Ishikawa (cell line): ENCODE results near the gene ACTRT2.

Experiments
- CEBPB ChIP-seq: IDR thresholded peaks from 2 replicates; pipeline ENCODE4 v1.6.1; 2012
- CREB1 ChIP-seq: IDR thresholded peaks from 2 replicates; pipeline ENCODE4 v1.6.1; 2012; ENCODE audit warnings: low read depth
- EGR1 ChIP-seq: IDR thresholded peaks from 2 replicates; pipeline ENCODE4 v1.6.1; 2012
- EP300 ChIP-seq: IDR thresholded peaks from 2 replicates; pipeline ENCODE4 v1.6.1; 2012; ENCODE audit warnings: borderline replicate concordance
- FOXM1 ChIP-seq: IDR thresholded peaks from 2 replicates; pipeline ENCODE4 v1.6.1; 2012; ENCODE audit warnings: low read depth, borderline replicate concordance
- NFIC ChIP-seq: IDR thresholded peaks from 2 replicates; pipeline ENCODE4 v1.6.1; 2012
- RAD21 ChIP-seq: IDR thresholded peaks from 2 replicates; pipeline ENCODE4 v1.6.1; 2012; ENCODE audit warnings: low read depth
- TAF1 ChIP-seq: IDR thresholded peaks from 2 replicates; pipeline ENCODE4 v1.6.1; 2012; ENCODE audit warnings: low read depth, mild to moderate bottlenecking
- TCF12 ChIP-seq: IDR thresholded peaks from 2 replicates; pipeline ENCODE4 v1.6.1; 2012; ENCODE audit warnings: low read depth
- TEAD4 ChIP-seq: IDR thresholded peaks from 2 replicates; pipeline ENCODE4 v1.6.1; 2012
- YY1 ChIP-seq: IDR thresholded peaks from 2 replicates; pipeline ENCODE4 v1.6.1; 2012; ENCODE audit warnings: low read depth
- ZBTB7A ChIP-seq: IDR thresholded peaks from 2 replicates; pipeline ENCODE4 v1.6.1; 2012; ENCODE audit warnings: low read depth
- TF ChIP-seq, protein P1 (sequence below): IDR thresholded peaks from 2 replicates; pipeline ENCODE4 v1.6.1; 2012; ENCODE audit warnings: low read depth, mild to moderate bottlenecking
- TF ChIP-seq, protein P2 (sequence below): IDR thresholded peaks from 2 replicates; pipeline ENCODE4 v1.6.1; 2012
- TF ChIP-seq, protein P3 (sequence below): IDR thresholded peaks from 2 replicates; pipeline ENCODE4 v1.6.1; 2012

Gene ACTRT2

DNA sequence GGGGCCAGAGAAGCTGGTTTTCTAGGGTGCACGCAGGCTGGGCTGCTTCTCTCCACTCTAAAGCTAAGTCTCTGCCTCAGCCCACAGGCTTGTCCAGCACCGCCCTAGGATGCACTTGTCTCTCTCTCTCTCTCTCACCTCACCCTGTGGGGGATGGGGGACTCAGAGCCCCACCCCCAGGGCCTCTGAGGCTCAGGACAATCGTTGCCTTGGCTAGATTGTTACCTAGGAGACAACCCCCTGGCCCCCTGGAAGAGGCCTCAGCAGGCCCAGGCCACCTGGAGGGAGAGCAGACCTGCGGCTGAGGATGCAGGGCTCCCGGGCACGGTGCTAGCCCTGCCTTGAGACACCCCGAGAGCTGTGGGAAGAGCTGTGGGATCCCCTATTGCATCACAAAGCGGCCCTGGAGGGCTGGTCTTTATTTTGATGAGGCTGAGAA is at the start of gene ACTRT2:
Gene ACTRT2, plus strand, starts transcription at position 235 of the 439 bp plus-strand sequence. CDS start 220 bp downstream, outside the sequence.
- TF ChIP-seq EP300 (no peak), TCF12 (no peak), CREB1 (no peak), TEAD4 (no peak), ZBTB7A (no peak), RAD21 (no peak), YY1 (no peak), CEBPB (no peak), TAF1 (no peak), NFIC (no peak), EGR1 (no peak), FOXM1 (no peak)
- TF ChIP-seq, protein P1, sequence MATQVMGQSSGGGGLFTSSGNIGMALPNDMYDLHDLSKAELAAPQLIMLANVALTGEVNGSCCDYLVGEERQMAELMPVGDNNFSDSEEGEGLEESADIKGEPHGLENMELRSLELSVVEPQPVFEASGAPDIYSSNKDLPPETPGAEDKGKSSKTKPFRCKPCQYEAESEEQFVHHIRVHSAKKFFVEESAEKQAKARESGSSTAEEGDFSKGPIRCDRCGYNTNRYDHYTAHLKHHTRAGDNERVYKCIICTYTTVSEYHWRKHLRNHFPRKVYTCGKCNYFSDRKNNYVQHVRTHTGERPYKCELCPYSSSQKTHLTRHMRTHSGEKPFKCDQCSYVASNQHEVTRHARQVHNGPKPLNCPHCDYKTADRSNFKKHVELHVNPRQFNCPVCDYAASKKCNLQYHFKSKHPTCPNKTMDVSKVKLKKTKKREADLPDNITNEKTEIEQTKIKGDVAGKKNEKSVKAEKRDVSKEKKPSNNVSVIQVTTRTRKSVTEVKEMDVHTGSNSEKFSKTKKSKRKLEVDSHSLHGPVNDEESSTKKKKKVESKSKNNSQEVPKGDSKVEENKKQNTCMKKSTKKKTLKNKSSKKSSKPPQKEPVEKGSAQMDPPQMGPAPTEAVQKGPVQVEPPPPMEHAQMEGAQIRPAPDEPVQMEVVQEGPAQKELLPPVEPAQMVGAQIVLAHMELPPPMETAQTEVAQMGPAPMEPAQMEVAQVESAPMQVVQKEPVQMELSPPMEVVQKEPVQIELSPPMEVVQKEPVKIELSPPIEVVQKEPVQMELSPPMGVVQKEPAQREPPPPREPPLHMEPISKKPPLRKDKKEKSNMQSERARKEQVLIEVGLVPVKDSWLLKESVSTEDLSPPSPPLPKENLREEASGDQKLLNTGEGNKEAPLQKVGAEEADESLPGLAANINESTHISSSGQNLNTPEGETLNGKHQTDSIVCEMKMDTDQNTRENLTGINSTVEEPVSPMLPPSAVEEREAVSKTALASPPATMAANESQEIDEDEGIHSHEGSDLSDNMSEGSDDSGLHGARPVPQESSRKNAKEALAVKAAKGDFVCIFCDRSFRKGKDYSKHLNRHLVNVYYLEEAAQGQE = no peak
- TF ChIP-seq, protein P2, sequence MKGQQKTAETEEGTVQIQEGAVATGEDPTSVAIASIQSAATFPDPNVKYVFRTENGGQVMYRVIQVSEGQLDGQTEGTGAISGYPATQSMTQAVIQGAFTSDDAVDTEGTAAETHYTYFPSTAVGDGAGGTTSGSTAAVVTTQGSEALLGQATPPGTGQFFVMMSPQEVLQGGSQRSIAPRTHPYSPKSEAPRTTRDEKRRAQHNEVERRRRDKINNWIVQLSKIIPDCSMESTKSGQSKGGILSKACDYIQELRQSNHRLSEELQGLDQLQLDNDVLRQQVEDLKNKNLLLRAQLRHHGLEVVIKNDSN = no peak
- TF ChIP-seq, protein P3, sequence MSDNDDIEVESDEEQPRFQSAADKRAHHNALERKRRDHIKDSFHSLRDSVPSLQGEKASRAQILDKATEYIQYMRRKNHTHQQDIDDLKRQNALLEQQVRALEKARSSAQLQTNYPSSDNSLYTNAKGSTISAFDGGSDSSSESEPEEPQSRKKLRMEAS = no peak

DNA sequence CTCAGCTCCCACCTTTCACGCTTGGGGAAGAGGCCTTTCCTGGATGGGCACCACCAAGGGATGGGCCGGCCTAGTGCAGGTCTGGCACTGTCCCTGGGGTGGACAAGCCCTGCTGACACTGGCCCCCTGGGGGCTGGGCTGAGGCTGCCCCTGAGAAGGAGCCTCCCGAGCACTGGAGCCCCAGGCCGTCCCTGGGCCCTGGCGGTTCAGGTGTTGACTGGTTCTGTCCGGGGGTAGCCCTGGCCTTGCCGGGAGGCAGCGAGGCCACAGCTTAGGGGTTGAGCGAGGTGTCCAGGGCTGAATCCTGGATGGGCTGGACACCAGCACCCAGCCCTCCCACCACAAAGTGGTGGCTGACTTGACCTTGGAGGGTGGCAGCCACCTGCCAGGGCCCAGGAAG is 49.7 kb upstream of the ACTRT2 start:
- TF ChIP-seq CEBPB (no peak), RAD21 (no peak), TAF1 (no peak), FOXM1 (no peak), TCF12 (no peak), YY1 (no peak), CREB1 (no peak), ZBTB7A (no peak), NFIC (no peak)
- TF ChIP-seq, protein P1 = no peak
- TF ChIP-seq, protein P3 = no peak

DNA sequence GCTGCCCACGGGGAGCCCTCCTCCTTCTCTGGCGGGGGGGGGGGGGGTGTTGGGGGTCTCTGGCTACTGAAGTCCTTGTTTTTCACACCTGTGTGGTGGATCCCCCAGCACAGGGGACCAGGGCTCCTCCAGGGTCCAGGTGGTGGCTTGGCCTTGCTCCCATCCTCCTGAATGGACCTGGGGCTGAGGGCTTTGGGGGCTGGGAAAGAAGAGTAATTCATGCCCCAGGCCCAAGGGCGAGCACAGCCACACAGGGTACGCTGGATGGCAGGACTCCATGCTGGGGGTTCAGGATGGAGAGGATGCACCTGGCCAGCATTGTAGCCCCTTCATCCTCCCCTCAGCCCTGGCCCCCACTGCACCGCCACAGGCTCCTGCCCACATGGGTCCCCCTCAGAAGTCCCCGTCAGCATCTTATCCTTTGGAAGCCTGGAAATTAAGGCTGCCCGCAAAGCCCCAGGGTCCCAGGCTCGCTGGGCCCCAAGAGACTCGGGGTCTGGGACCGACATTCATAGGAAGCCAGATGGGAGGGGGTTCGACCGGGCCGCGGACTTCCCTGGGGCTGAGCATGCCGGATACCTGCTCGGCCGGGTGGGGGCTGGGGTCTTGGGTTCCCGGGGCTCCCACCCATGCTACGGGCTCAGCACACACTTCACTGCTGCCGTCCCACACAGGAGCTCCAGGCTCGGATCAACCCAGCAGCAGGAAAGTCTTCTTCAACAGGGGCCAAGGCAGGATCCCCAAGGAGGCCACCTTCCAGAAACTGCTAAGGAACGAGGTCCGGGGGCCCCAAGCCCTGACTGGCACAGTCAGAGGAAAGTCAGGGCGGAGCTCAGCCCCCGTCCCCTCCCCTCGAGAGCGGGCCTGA is 49.0 kb upstream of the ACTRT2 start:
- TF ChIP-seq ZBTB7A (no peak), EP300 (no peak), EGR1 (no peak)
- TF ChIP-seq, protein P1 = no peak

DNA sequence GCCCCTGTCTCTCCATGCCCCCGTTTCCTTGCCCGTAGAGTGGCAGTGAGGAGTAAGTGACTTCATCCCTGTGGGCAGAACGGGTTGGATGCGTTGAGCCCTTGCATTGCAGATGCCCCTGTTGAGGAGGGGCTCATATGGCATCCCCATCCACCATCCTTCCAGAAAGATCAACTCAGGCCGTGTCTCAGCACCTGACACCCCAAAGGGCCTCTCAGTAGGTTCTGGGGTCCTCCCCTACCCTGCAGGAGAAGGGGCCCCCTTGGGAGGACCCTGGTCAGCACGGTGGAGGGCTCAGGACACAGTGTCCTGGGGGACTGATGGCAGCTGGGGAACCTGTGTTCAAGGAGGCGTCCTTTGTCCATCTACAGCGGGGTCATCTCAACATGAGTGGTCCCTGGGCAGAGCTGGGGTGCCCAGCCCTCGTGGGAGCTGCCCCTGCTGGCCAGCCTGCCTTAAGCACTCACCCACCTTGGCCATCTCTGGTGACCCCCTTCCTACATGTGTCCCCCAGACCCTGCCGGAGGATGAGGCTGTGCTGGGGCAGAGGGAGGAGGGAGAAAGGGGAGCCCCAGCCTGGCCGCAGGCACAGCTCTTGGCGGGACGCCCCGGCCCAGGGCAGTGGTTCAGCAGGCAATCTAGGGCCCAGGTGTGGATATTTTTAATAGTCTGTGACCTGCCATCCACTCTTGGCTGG is 48.2 kb upstream of the ACTRT2 start:
- TF ChIP-seq FOXM1 (no peak), TAF1 (no peak), TCF12 (no peak), EP300 (no peak), CEBPB (no peak), ZBTB7A (no peak), NFIC (no peak), RAD21 (no peak), EGR1 (no peak), TEAD4 (no peak), YY1 (no peak), CREB1 (no peak)
- TF ChIP-seq, protein P2 = no peak
- TF ChIP-seq, protein P3 = no peak
- TF ChIP-seq, protein P1 = no peak
